ENCODE results near the gene TP73. TPM values are rescaled to one million over a fixed set of nuclear protein-coding genes. Genes with fewer than 3 reads are reported as not detected.

The TP73 gene
- total RNA-seq, 4 donors from 2014 or later: 4.9 to 8.8 (median 7.0) TPM

DNA sequence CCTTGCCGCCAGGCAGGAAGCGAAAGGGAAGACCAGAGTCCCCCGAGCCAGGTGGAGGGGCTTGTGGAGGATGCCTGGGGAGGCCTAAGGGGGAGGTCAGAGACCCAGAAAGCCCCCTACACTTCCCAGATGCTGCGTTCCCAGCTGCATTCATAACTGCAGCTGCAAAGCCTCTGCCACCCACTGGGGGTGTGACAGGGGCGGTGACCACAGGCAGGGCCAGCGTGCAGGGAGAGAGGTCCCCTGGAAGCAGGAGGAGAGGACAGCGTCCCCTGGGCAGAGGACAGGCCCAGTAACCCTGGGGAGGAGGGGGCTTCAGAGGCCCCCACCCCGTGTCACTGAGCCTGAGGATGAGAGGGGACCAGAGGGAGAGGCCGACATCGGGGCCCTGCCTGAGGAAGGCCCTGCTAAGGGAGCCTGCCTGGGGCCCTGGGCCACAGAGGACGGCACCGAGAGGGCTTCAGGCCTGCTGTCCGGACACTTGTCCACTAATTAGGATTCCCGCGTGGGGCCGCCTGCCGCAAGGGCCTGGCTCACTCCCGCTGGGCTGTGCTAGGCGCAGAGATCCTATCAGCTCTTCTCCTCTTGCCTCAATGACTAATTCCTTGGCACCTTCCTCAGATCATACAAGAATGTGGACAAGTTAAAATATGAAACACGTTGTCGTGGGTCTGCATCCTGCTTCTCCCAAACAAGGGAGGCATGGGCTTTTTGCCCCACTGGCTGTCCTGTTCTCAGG is 50.8 kb downstream of the TP73 start:
- Histone ChIP-seq H3K9me3 (no peaks in the 10 kb centered on the region), H3K4me3 (no peak overlapping the region), H3K36me3 (no peaks in the 10 kb centered on the region), H3K4me1 (peaks cover 18 to 98% (median 48%) of the 10 kb centered on the region in 3 donors), H3K27me3 (peaks cover 0 to 79% (median 0%) of the 10 kb centered on the region in 4 donors), H3K27ac (peak overlapping the region; percentile 60 to 83 (median 72))
- DNase-seq: no peak
- WGBS, 2 donors: 35 to 40% methylated on average over 5 to 12 of the region's 21 CpGs
- no peak for TF ChIP-seq POLR2A (IDR thresholded peaks at IDR 0.05)
- TF ChIP-seq, protein P1, sequence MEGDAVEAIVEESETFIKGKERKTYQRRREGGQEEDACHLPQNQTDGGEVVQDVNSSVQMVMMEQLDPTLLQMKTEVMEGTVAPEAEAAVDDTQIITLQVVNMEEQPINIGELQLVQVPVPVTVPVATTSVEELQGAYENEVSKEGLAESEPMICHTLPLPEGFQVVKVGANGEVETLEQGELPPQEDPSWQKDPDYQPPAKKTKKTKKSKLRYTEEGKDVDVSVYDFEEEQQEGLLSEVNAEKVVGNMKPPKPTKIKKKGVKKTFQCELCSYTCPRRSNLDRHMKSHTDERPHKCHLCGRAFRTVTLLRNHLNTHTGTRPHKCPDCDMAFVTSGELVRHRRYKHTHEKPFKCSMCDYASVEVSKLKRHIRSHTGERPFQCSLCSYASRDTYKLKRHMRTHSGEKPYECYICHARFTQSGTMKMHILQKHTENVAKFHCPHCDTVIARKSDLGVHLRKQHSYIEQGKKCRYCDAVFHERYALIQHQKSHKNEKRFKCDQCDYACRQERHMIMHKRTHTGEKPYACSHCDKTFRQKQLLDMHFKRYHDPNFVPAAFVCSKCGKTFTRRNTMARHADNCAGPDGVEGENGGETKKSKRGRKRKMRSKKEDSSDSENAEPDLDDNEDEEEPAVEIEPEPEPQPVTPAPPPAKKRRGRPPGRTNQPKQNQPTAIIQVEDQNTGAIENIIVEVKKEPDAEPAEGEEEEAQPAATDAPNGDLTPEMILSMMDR (IDR thresholded peaks at IDR 0.05): peak in 4 of 6 experiments; percentile 7 to 47 (median 24)
- intact Hi-C loops (cut with DNase I): no loop called here

DNA sequence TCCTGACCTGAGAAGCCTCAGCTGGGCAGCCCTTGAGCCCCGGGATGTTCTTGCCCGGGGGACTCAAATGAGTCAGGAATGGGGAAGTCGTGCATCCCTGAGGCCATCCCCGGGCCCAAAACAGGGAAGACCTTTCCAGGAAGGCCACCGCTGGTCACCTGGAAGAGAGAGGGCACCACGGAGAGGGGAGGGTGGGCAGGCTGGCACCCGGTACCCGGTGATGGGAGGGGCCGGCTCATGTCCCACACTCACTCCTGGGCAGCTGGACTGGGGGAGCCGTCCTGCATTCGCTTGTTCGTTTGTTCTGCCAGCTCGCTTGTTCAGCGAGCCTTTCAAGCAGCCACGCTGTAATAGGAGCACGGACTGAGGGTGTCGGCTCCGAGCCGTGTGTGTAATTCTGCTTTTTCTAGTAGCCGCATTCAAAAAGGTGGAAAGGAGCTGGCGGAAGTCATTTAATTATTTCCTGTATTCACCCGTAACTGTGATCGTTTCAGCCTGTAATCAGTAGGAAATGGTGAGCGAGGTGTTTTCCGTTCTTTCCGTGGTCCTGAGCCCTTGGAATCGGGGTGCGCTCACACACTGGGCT is 51.6 kb downstream of the TP73 start:
- peaks cover 0 to 79% (median 0%) of the 10 kb centered on the region in 4 donors for H3K27me3 ChIP-seq
- no peak for TF ChIP-seq POLR2A (IDR thresholded peaks at IDR 0.05)
- TF ChIP-seq, protein P1 (IDR thresholded peaks at IDR 0.05): no peak
- no peak for DNase-seq
- peak overlapping the region; percentile 60 to 83 (median 72) for H3K27ac ChIP-seq
- no peaks in the 10 kb centered on the region for H3K9me3 ChIP-seq
- no peaks in the 10 kb centered on the region for H3K36me3 ChIP-seq
- 25 to 34% methylated on average over 10 to 15 of the region's 28 CpGs for WGBS, 2 donors
- H3K4me1 ChIP-seq: peaks cover 17 to 98% (median 49%) of the 10 kb centered on the region in 3 donors
- intact Hi-C loops (cut with DNase I): no loop called here
- no peak overlapping the region for H3K4me3 ChIP-seq

DNA sequence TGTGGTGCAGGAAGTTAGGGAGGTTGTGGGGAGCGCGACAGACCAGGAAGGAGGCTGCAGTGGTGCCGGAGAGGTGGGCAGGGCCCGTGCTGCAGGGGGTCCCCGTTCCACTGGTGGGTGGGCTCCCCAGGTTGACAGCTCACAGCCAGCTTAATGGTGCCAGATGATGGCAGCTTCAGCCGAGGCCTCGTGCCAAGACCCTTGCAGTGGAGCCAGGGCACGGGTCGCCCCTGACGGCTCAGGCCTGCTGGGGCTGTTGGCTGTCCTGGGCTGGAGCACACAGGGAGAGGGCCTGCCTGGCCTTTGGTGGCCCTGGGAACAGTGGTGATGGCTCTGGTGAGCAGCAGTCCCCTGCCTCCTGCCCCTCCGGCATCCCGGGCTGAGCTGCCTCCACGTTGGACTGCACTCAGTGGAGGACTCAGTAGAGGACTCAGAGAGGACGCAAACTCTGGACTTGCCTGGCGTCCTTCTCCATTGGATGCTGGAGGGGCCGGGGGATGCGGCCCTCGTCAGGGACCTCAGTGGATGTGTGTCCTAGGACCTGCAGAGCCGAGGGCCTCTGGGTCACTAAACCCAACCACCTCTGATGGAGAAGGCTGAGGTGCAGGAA is 53.1 kb downstream of the TP73 start:
- Histone ChIP-seq H3K4me3 (no peak overlapping the region), H3K27me3 (peaks cover 0 to 82% (median 0%) of the 10 kb centered on the region in 4 donors), H3K9me3 (no peaks in the 10 kb centered on the region), H3K36me3 (no peaks in the 10 kb centered on the region), H3K4me1 (peaks cover 19 to 98% (median 35%) of the 10 kb centered on the region in 3 donors), H3K27ac (peak overlapping the region in 1 of 4 donors; percentile 83)
- intact Hi-C loops (cut with DNase I): no loop called here
- WGBS, 2 donors: 80 to 83% methylated on average over 1 of the region's 19 CpGs
- TF ChIP-seq, protein P1 (IDR thresholded peaks at IDR 0.05): no peak
- no peak for TF ChIP-seq POLR2A (IDR thresholded peaks at IDR 0.05)
- no peak for DNase-seq

DNA sequence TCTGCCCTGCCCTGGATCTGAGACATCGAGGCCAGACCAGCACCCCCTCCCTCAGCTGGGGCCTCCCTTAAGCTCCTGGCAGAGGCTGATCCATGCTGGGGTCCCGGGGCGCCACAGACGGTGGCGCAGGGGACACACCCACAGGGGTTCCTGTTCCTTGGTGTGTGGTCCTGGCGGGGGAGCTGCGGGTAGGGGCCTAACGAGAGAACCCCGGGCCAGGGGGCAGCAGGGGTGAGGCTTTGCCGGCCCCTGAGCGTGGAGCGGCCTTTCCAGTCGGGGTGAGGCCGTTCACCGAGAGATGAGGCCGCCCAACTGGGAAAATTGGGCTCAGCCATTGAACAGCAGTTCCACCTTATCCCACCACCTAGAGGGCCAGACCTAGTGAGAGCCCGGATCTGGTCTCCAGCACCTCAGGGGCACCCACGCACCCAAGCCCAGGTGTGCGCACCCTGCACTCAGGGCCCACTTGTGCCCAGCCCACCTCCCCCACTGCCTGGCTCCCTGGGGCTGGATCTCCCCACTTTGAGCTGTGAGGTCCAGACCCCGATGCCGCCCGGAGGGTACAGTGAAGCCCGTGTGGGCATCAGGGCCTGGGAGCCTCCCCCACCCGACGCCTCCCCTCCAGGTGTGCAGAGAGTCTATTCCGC is 54.5 kb downstream of the TP73 start:
- peaks cover 0 to 91% (median 0%) of the 10 kb centered on the region in 4 donors for H3K27me3 ChIP-seq
- DNase-seq: no peak
- intact Hi-C loops (cut with DNase I): no loop called here
- H3K36me3 ChIP-seq: no peaks in the 10 kb centered on the region
- TF ChIP-seq, protein P1 (IDR thresholded peaks at IDR 0.05): no peak
- TF ChIP-seq POLR2A (IDR thresholded peaks at IDR 0.05): no peak
- H3K4me1 ChIP-seq: peaks cover 30 to 99% (median 43%) of the 10 kb centered on the region in 3 donors
- H3K4me3 ChIP-seq: peak overlapping the region in 2 of 4 donors; percentile 31 to 55
- no peak overlapping the region for H3K27ac ChIP-seq
- H3K9me3 ChIP-seq: no peaks in the 10 kb centered on the region
- no CpG with 5 or more reads among the region's 26 CpGs for WGBS, 2 donors
